Testis (tissue), 3 donors: ENCODE data around the gene AIG1. TPM values are rescaled to one million over a fixed set of nuclear protein-coding genes. Genes with fewer than 3 reads are reported as not detected.

Experiments used
- DNase-seq: peaks from one replicate; pipeline ENCODE4 v3.0.0-alpha.2; 2019
- H3K27ac ChIP-seq, 2 donors: fragments of 200-600 bp; sonication (generic); one replicate each; pipeline ENCODE4 v1.5.1; 2019
- H3K27me3 ChIP-seq: fragments of 200-600 bp; sonication (generic); one replicate; pipeline ENCODE4 v1.5.1; 2019
- H3K36me3 ChIP-seq: fragments of 200-600 bp; sonication (generic); one replicate; pipeline ENCODE4 v1.5.1; 2017; ENCODE audit warnings: low read depth; ENCODE audit errors: missing control alignments
- H3K4me1 ChIP-seq: fragments of 200-600 bp; sonication (generic); one replicate; pipeline ENCODE4 v1.5.1; 2019
- H3K4me3 ChIP-seq, 2 donors: fragments of 200-600 bp; sonication (generic); one replicate each; pipeline ENCODE4 v1.5.1; 2017 to 2019
- H3K9me3 ChIP-seq: fragments of 200-600 bp; sonication (generic); one replicate; pipeline ENCODE4 v1.5.1; 2017
- POLR2A ChIP-seq: fragments of 450-650 bp; IDR thresholded peaks from one replicate; pipeline ENCODE4 v1.6.1; 2017; ENCODE audit warnings: antibody characterized with exemption, mild to moderate bottlenecking, moderate library complexity
- WGBS, 2 donors: methylation state at CpG; one replicate each; pipeline ENCODE4 v1.1.5; 2018; 5-methylcytosine and 5-hydroxymethylcytosine counted together
- intact Hi-C: fragments of 100-400 bp; cut with DNase I; formaldehyde crosslinking; loops from one replicate; pipeline ENCODE4 v1.15.1; 2023; ENCODE audit warnings: low total_unique reads
- polyA plus RNA-seq: library from polyadenylated mRNA; stranded (reverse); fragments of 350-450 nt; fragmentation: Illumina TruSeq; extraction: RNeasy Lipid Tissue Mini Kit (QIAGEN cat#74804); gene quantifications from one replicate; pipeline ENCODE4 v1.2.3, GENCODE V29; 2014; ENCODE audit warnings: low read depth, low replicate concordance; ENCODE audit not compliant: insufficient read depth
- total RNA-seq, 2 donors: library from RNA; depleted of rRNA; stranded (reverse); fragments of >200 nt; gene quantifications; one replicate each; pipeline ENCODE4 v1.2.3, GENCODE V29; 2016
- TF ChIP-seq, protein P1 (sequence below), 3 experiments: fragments of 450-650 bp in 2 of 3; fragments of 200-600 bp in 1 of 3; sonication (generic) in 1 of 3; IDR thresholded peaks; one replicate each; pipeline ENCODE4 v1.5.1; 2016 to 2019; ENCODE audit warnings: antibody characterized with exemption in 3 of 3, mild to moderate bottlenecking in 2 of 3, moderate library complexity in 1 of 3

AIG1 gene
- total and polyA plus RNA-seq, 3 donors from 2014 or later = 39.6 to 57.9 (median 50.7) TPM

DNA sequence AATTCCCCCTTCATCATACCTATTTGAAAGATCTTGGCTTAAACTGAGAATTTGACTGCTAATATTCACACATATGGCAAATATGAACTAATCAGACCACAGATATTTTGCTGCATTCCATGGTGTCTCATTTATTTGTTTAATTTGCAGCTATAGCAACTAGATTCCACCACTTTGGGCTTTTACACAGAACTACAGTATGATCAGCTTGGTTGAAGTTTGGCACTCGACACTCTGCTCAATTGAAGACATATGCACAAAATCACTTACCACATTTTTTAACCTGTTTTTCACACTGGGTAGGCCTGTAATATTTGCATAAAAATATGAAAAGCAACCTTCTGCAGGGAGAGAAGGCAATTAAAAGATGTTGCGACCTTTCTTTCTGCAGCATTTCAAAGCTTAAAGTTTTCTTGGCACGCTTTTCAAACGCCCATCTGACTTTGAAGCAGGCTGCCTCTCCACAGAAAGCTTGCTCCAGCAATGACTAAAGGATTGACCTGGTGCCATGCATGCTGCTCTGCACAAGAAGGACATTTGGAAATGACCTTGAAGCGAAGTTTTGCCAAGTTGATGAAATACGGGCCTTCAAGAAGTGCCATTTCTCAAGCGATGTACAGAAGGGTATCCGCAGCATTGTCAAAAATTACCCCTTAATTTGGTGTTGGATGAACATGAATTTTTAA lies 126.7 kb downstream of the AIG1 start:
- Histone ChIP-seq H3K4me3 (no peak overlapping the region), H3K27ac (no peak overlapping the region), H3K36me3 (no peaks in the 10 kb centered on the region), H3K4me1 (no peaks in the 10 kb centered on the region), H3K27me3 (no peaks in the 10 kb centered on the region), H3K9me3 (no peaks in the 10 kb centered on the region)
- no peak for TF ChIP-seq POLR2A
- no peak for DNase-seq
- intact Hi-C loops = no loop called here
- WGBS, 2 donors = 78 to 81% methylated on average over 8 of the region's 8 CpGs

DNA sequence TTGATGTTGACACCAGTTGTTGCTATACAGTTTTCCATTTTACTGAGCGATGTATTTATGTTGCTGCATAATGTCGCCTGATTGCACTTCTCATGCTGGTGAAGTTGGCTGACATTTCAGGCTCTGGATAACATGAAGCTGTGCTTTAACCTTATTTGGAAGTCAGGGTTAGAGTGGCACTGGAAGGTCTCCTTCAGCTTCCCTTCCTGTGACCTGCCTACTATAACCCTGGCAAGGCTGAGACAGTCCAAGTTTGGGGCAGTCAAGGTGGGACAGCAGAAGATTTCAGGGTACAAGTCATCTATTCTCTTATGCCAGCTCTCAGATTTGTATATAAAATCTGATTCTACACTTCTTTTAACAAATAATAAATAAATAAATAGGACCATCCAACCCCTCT lies 127.6 kb downstream of the AIG1 start:
- H3K27me3 ChIP-seq = no peaks in the 10 kb centered on the region
- no peaks in the 10 kb centered on the region for H3K4me1 ChIP-seq
- DNase-seq = no peak
- intact Hi-C loops = no loop called here
- H3K4me3 ChIP-seq = no peak overlapping the region
- TF ChIP-seq, protein P1, sequence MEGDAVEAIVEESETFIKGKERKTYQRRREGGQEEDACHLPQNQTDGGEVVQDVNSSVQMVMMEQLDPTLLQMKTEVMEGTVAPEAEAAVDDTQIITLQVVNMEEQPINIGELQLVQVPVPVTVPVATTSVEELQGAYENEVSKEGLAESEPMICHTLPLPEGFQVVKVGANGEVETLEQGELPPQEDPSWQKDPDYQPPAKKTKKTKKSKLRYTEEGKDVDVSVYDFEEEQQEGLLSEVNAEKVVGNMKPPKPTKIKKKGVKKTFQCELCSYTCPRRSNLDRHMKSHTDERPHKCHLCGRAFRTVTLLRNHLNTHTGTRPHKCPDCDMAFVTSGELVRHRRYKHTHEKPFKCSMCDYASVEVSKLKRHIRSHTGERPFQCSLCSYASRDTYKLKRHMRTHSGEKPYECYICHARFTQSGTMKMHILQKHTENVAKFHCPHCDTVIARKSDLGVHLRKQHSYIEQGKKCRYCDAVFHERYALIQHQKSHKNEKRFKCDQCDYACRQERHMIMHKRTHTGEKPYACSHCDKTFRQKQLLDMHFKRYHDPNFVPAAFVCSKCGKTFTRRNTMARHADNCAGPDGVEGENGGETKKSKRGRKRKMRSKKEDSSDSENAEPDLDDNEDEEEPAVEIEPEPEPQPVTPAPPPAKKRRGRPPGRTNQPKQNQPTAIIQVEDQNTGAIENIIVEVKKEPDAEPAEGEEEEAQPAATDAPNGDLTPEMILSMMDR (IDR thresholded peaks at IDR 0.05) = no peak
- no peak for TF ChIP-seq POLR2A
- no peaks in the 10 kb centered on the region for H3K36me3 ChIP-seq
- no peak overlapping the region for H3K27ac ChIP-seq
- 88 to 93% methylated on average over 2 of the region's 2 CpGs for WGBS, 2 donors
- no peaks in the 10 kb centered on the region for H3K9me3 ChIP-seq

DNA sequence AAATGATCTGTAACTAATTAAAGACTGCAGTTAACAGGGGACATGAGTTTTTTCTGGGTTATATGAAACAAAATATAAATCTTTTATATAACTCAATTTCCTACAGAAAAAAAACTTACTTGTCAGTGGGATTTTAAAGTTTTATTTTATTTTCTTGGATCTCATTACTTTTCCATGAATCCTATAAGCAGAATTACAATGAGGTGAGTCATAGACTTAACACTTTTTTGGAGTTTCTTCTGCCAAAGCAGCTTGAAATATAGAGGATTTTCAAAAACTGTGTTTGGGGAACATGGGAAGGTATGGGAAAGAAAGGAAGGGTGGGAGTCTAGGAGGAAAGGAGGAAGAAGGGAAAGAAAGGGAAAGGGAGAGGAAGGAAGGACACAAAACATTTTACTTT lies 130.7 kb downstream of the AIG1 start:
- H3K4me1 ChIP-seq = no peaks in the 10 kb centered on the region
- no peak overlapping the region for H3K4me3 ChIP-seq
- H3K27ac ChIP-seq = no peak overlapping the region
- no peaks in the 10 kb centered on the region for H3K27me3 ChIP-seq
- no peaks in the 10 kb centered on the region for H3K36me3 ChIP-seq
- no peaks in the 10 kb centered on the region for H3K9me3 ChIP-seq
- TF ChIP-seq, protein P1 (IDR thresholded peaks at IDR 0.05) = no peak
- TF ChIP-seq POLR2A = no peak
- no peak for DNase-seq
- intact Hi-C loops = no loop called here

DNA sequence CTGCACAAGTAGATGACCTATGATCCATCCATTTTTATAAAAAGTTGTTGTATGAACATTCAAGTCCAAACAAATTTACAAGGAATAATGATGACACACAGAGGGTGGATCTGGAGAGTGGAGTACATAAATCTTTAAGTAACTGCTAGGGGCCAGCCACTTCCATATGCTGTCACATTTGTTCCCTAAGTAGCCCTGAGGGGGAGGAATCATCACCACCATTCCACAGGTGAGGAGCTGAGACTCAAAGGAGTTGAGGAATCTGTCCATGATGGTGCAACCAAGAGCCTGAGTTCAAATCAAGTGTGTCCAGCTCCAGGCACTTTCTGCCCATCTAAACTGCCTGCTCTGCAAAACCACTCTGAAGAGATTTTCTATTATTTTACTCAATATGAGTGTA lies 132.1 kb downstream of the AIG1 start:
- Histone ChIP-seq H3K36me3 (no peaks in the 10 kb centered on the region), H3K9me3 (no peaks in the 10 kb centered on the region), H3K4me3 (no peak overlapping the region), H3K27ac (no peak overlapping the region), H3K4me1 (no peaks in the 10 kb centered on the region), H3K27me3 (no peaks in the 10 kb centered on the region)
- intact Hi-C loops = no loop called here
- no peak for TF ChIP-seq POLR2A
- TF ChIP-seq, protein P1 (IDR thresholded peaks at IDR 0.05) = no peak
- DNase-seq = no peak

DNA sequence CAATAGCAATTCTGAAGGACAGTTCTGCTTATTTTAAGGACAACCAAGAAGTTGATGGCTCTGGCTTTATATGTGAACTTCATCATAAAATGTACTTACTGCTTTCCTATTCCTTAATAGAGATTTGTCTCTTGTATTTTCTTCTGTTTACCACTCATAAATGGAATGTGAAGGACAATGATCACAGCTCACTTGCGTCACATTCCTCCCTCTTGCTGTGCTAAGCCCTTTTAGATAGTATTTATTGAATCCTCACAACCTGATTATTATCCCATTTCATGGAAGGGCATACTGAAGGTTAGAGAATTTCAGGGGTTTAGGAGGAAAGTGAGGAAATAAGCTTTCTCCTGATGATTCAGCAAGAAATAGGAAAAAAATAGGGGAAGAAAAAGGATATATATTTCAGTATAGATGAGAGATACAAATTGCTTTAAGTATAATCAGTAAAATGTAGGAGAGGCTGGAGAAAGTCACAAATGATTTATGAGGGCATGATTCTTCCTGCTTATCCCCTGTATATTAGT lies 132.9 kb downstream of the AIG1 start:
- WGBS, 2 donors = 54 to 72% methylated on average over 1 of the region's 1 CpG
- H3K27ac ChIP-seq = no peak overlapping the region
- H3K9me3 ChIP-seq = no peaks in the 10 kb centered on the region
- DNase-seq = no peak
- no peaks in the 10 kb centered on the region for H3K27me3 ChIP-seq
- no peaks in the 10 kb centered on the region for H3K36me3 ChIP-seq
- intact Hi-C loops = no loop called here
- no peak overlapping the region for H3K4me3 ChIP-seq
- TF ChIP-seq, protein P1 (IDR thresholded peaks at IDR 0.05) = no peak
- no peak for TF ChIP-seq POLR2A
- H3K4me1 ChIP-seq = no peaks in the 10 kb centered on the region
